ENCODE results near the gene CCL28.

- TF ChIP-seq POLR2A (IDR thresholded peaks at IDR 0.05; ENCODE audit: low read depth, low read length): no peak
- no peak for TF ChIP-seq SMARCA5 (IDR thresholded peaks at IDR 0.05)
- TF ChIP-seq CTCF (IDR thresholded peaks at IDR 0.05 in 2 of 3, conservative IDR thresholded peaks at IDR 0.05 in 1 of 3; ENCODE audit: control insufficient read depth in 2 of 3, extremely low read depth in 1 of 3, insufficient read depth in 1 of 3, low read depth in 3 of 3, low read length in 3 of 3): no peak
These were observed 63.3 kb downstream of the CCL28 start for GRCh38 chr5:43348861-43349363.
